Loucy (cell line): Measurements from ENCODE around the gene PIP5K1C.

Experiments used
- CTCF ChIP-seq: fragments of 200-600 bp; sonication (generic); conservative IDR thresholded peaks from 2 replicates; pipeline ENCODE4 v1.5.1; 2014; ENCODE audit warnings: mild to moderate bottlenecking, antibody characterized with exemption, low read length
- EZH2phosphoT487 ChIP-seq: fragments of 200-600 bp; IDR thresholded peaks from 2 replicates; pipeline ENCODE4 v1.6.1; 2018; ENCODE audit warnings: antibody characterized with exemption, mild to moderate bottlenecking, moderate library complexity, borderline replicate concordance

GRCh38 chr19:3694361-3695123, 5.7 kb downstream of the PIP5K1C start:
- TF ChIP-seq CTCF, result no peak
- no peak for TF ChIP-seq EZH2phosphoT487
